Erythroblast (primary cell): ENCODE data around the gene USP17L10.
"Not testable (repeated sequence)": the region's sequence is repeated elsewhere in the genome, so short reads cannot be mapped to it uniquely, and the experiment has no call there.

Experiments used
- GATA1 ChIP-seq: IDR thresholded peaks from 2 replicates; pipeline ENCODE4 v1.6.1; 2011; ENCODE audit warnings: low read depth, mild to moderate bottlenecking, control low read depth, low read length, moderate library complexity
- POLR2A ChIP-seq: IDR thresholded peaks from 2 replicates; pipeline ENCODE4 v1.6.1; 2011; ENCODE audit warnings: mild to moderate bottlenecking, low read length

DNA sequence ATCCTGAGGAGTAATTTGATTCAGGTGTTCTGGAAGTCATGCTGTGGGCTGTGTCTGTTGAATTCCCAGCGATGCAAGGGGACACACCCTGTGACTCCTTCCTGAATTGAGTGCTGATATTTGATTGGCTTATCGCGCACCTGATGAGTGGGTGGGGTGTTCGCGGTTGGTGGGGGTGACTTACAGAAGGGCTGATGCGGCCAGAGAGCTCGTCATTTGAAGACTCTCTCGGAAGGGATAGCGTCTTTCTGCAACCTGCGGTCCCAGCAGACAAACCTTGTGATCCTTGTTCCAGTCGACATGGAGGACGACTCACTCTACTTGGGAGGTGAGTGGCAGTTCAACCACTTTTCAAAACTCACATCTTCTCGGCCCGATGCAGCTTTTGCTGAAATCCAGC, 33.1 kb downstream of the USP17L10 start, which contains the start of gene USP17L17:
- TF ChIP-seq POLR2A, GATA1: not testable (repeated sequence)
